Right atrium auricular region (tissue), 2 donors: ENCODE results near the gene SCN2A. TPM values are rescaled to one million over a fixed set of nuclear protein-coding genes. Genes with fewer than 3 reads are reported as not detected.
"Not testable (repeated sequence)": the region's sequence is repeated elsewhere in the genome, so short reads cannot be mapped to it uniquely, and the experiment has no call there.

ENCODE experiments used
- DNase-seq: peaks from one replicate; pipeline ENCODE4 v3.0.0-alpha.2; 2019; ENCODE audit warnings: low spot score
- H3K27ac ChIP-seq, 2 donors: fragments of 200-600 bp; sonication (generic); 1 replicate in 1 of 2; 2 replicates in 1 of 2; pipeline ENCODE4 v1.5.1; 2016 to 2019
- H3K27me3 ChIP-seq, 2 donors: fragments of 200-600 bp; sonication (generic); one replicate each; pipeline versions ENCODE4 v1.5.1 to v1.6.0; 2017 to 2019
- H3K36me3 ChIP-seq: fragments of 200-600 bp; sonication (generic); one replicate; pipeline ENCODE4 v1.5.1; 2016
- H3K4me1 ChIP-seq, 2 donors: fragments of 200-600 bp; sonication (generic); one replicate each; pipeline versions ENCODE4 v1.5.1 to v1.6.0; 2017 to 2019
- H3K4me3 ChIP-seq, 2 donors: fragments of 200-600 bp; sonication (generic); 1 replicate in 1 of 2; 2 replicates in 1 of 2; pipeline ENCODE4 v1.5.1; 2017 to 2019; ENCODE audit warnings: mild to moderate bottlenecking in 1 of 2, moderate library complexity in 1 of 2
- H3K9me3 ChIP-seq, 2 donors: fragments of 200-600 bp; sonication (generic); one replicate each; pipeline ENCODE4 v1.5.1; 2019
- total RNA-seq, 2 donors: library from RNA; depleted of rRNA; stranded (reverse); fragments of >200 nt; gene quantifications; one replicate each; pipeline ENCODE4 v1.1.0, GENCODE V29; 2016
- TF ChIP-seq, protein P1 (sequence below), 2 donors: fragments of 200-600 bp; sonication (generic); IDR thresholded peaks; one replicate each; pipeline ENCODE4 v1.5.1; 2019; ENCODE audit warnings: antibody characterized with exemption in 2 of 2

SCN2A gene
- total RNA-seq, 2 donors from 2014 or later: 0.39 to 1.0 TPM

DNA sequence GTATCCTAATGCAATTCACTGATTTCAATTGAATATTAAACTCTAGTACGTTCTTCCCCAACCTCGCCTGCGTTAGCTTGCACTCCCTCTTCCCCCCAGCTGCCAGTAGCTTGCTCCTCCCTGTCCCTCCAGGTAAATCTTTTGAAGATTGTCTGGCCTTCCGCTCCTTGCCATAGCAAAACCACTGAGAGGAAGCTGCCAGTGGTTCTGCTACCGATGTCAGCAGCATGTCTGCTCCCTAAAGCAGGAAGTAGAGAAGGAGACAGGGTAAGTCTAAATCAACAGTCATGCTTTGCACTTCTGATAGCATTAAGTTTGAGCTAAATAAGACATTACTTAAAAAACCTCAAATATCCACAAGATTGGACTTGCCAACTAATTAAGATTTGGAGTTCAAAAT is 89.1 kb downstream of the SCN2A start:
- no peak overlapping the region for H3K27ac ChIP-seq
- H3K9me3 ChIP-seq: no peaks in the 10 kb centered on the region
- no peak for DNase-seq
- H3K4me1 ChIP-seq: no peaks in the 10 kb centered on the region
- TF ChIP-seq, protein P1, sequence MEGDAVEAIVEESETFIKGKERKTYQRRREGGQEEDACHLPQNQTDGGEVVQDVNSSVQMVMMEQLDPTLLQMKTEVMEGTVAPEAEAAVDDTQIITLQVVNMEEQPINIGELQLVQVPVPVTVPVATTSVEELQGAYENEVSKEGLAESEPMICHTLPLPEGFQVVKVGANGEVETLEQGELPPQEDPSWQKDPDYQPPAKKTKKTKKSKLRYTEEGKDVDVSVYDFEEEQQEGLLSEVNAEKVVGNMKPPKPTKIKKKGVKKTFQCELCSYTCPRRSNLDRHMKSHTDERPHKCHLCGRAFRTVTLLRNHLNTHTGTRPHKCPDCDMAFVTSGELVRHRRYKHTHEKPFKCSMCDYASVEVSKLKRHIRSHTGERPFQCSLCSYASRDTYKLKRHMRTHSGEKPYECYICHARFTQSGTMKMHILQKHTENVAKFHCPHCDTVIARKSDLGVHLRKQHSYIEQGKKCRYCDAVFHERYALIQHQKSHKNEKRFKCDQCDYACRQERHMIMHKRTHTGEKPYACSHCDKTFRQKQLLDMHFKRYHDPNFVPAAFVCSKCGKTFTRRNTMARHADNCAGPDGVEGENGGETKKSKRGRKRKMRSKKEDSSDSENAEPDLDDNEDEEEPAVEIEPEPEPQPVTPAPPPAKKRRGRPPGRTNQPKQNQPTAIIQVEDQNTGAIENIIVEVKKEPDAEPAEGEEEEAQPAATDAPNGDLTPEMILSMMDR (IDR thresholded peaks at IDR 0.05): no peak
- H3K36me3 ChIP-seq: no peaks in the 10 kb centered on the region
- no peaks in the 10 kb centered on the region for H3K27me3 ChIP-seq
- no peak overlapping the region for H3K4me3 ChIP-seq

DNA sequence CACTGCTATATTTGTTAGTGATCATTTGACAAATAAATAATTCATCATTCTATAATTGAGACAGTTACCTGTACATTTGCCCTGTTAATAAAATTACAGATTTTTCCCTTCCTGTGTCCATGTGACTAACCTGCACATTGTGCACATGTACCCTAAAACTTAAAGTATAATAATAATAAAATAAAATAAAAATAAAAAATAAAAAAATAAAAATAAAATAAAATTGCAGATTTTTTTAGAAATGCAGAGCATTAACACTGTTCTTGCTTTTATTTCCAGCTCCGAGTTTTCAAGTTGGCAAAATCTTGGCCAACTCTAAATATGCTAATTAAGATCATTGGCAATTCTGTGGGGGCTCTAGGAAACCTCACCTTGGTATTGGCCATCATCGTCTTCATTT is 105.1 kb downstream of the SCN2A start:
- DNase-seq, H3K27ac ChIP-seq: not testable (repeated sequence)

DNA sequence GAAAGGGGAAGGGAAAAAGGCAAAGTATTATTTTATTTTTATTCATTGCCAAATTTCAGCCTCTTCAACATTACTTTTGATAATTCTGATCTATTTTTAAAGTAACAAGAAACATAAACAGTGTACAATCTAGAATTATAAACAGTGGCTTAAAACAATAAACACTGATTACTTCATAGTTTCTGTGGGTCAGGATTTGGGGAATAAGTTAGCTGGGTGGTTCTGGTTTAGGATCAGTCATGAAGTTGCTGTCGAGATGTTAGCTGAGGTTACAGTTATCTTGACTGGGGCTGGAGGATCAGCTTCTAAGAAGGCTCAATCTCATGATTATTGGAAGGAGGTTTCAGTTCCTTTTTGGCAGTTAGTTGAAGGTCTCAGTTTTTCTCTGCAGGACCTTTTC is 109.2 kb downstream of the SCN2A start:
- no peak overlapping the region for H3K4me3 ChIP-seq
- H3K27me3 ChIP-seq: no peaks in the 10 kb centered on the region
- no peak overlapping the region for H3K27ac ChIP-seq
- no peaks in the 10 kb centered on the region for H3K36me3 ChIP-seq
- TF ChIP-seq, protein P1 (IDR thresholded peaks at IDR 0.05): no peak
- DNase-seq: no peak
- no peaks in the 10 kb centered on the region for H3K9me3 ChIP-seq
- no peaks in the 10 kb centered on the region for H3K4me1 ChIP-seq

More for the DNA sequence above, 105.1 kb downstream of the SCN2A start:
- not testable (repeated sequence) for H3K9me3 ChIP-seq, H3K27me3 ChIP-seq, H3K4me3 ChIP-seq, H3K36me3 ChIP-seq, H3K4me1 ChIP-seq

DNA sequence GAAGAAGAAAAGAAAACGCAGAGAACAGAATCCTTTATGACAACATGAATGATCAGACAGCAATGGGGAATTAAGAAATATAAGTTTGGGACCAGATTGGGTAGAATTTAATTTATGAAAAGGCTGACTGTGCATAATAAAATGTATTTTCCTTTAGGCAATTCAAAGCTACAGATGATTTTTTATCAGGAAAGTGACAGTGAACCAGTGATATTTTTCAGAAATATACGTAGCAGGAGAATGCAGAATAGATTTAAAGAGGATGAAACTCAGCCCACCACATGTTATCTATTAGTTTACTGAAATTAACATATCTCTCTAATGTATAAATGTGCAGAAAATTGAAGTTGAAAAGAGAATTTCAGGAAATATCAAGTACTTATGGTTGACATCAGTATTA is 110.0 kb downstream of the SCN2A start:
- Histone ChIP-seq H3K4me1 (no peaks in the 10 kb centered on the region), H3K4me3 (no peak overlapping the region), H3K27ac (no peak overlapping the region), H3K9me3 (no peaks in the 10 kb centered on the region), H3K36me3 (no peaks in the 10 kb centered on the region), H3K27me3 (no peaks in the 10 kb centered on the region)
- TF ChIP-seq, protein P1 (IDR thresholded peaks at IDR 0.05): no peak
- DNase-seq: no peak

DNA sequence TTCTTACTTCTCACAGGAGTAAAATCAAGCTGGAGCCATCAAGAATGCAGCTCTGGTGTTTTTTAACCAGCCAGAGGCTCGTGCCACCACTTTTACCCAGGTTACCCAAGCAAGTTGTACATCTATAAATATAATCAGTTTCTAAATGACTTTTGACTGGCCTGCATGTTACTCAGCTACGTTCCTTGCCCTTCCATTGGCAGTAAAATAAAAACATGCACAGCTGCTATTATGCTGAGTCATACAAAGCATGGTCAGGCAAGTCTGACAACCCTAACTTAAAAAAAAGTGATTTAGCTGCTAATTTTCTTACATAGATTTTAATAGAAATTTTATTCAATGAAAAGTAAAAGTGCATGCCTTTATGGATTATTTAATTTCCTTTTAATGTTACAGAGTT is 118.5 kb downstream of the SCN2A start:
- Histone ChIP-seq H3K27ac (no peak overlapping the region), H3K4me1 (no peaks in the 10 kb centered on the region), H3K4me3 (no peak overlapping the region), H3K9me3 (no peaks in the 10 kb centered on the region), H3K36me3 (no peaks in the 10 kb centered on the region), H3K27me3 (no peaks in the 10 kb centered on the region)
- TF ChIP-seq, protein P1 (IDR thresholded peaks at IDR 0.05): no peak
- DNase-seq: no peak

DNA sequence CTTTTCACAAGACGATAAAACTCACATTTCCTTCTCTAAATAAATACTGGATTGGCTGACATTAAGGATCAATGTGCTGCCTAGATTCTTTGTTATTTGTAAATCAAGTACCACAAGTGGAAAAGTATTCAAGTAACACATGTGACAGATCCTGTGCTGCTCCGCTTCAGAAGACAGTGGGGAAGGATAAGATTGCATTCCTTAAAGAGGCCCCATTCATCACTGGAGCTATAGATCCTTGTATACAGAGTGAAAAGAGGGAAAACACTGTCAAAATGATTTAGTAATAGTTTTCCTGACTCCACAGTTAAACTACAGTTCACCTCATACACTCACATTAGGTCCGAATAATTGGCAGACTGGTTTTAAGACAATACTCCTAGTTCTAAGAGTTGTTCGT is 122.3 kb downstream of the SCN2A start:
- Histone ChIP-seq H3K36me3 (no peaks in the 10 kb centered on the region), H3K4me3 (no peak overlapping the region), H3K4me1 (no peaks in the 10 kb centered on the region), H3K27me3 (no peaks in the 10 kb centered on the region), H3K27ac (no peak overlapping the region), H3K9me3 (no peaks in the 10 kb centered on the region)
- TF ChIP-seq, protein P1 (IDR thresholded peaks at IDR 0.05): no peak
- DNase-seq: no peak
